ENCODE results near the gene CCDC158. TPM values are rescaled to one million over a fixed set of nuclear protein-coding genes. Genes with fewer than 3 reads are reported as not detected.
"Not testable (repeated sequence)": the region's sequence is repeated elsewhere in the genome, so short reads cannot be mapped to it uniquely, and the experiment has no call there.

CCDC158 gene
- total and polyA plus RNA-seq, 4 donors = 0.99 to 2.9 (median 1.3) TPM

- not testable (repeated sequence) for H3K36me3 ChIP-seq (ENCODE audit: control insufficient read depth, insufficient read depth, low read length); H3K27me3 ChIP-seq (ENCODE audit: control insufficient read depth, insufficient read depth, low read length); H3K27ac ChIP-seq (ENCODE audit: low read depth, low read length); H3K4me1 ChIP-seq (ENCODE audit: control insufficient read depth, insufficient read depth, low read length); H3K4me3 ChIP-seq (ENCODE audit: low read depth, low read length); H3K9me3 ChIP-seq (ENCODE audit: control insufficient read depth, insufficient read depth, low read length); DNase-seq (ENCODE audit: low read depth in 4 of 6, low spot score in 6 of 6)
Observed at GRCh38 chr4:76359881-76360466, 61.0 kb downstream of the CCDC158 start.

- no peak overlapping the region for H3K4me3 ChIP-seq (ENCODE audit: low read depth, low read length)
Observed at GRCh38 chr4:76357981-76358380, 63.0 kb downstream of the CCDC158 start.

DNA sequence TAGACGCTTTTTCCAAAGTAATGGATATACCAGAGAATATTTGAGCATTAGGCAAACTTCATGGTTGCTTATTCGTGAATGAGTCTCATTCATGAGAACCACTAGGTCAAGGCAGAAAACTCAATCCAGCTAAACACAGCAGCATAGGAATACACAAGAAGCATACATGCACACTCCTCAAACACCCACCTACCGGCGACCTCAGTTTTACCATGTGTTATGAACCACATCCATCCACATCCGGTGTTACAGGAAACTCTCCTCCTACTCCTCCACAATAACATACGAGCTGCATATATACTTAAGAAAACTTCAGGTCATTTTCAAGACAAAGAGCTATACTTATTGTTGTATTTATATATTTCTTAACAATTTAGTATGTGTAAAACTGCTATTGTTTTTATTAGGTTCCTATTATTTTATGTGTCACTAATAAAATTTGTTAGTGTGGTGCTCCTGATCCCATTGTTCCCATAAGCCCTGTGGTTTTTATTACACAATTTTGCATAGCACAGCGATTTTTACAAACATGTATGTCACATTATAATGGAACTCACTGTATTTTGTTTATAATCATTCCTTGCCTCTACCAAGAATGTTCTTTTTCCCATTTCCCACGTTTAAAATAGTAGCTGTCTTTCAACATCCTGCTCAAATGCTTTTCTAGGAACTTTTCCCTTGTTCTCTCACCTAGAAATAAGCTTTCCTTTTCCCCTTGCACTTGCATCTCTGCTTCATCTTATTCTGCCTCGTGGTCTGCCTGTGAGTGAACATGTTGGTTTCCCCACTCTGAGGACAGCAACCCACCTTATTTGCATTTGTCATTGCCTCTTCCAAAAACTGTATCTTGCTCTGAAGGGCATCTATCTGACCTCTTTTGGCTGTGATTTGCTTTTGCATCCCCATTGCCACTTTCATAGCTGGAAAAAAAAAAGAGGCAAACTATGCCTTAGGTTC, 66.1 kb downstream of the CCDC158 start:
- no peak for DNase-seq (ENCODE audit: low read depth in 4 of 6, low spot score in 6 of 6)
- Histone ChIP-seq H3K36me3 (ENCODE audit: control insufficient read depth, insufficient read depth, low read length) (no peaks in the 10 kb centered on the region), H3K27me3 (ENCODE audit: control insufficient read depth, insufficient read depth, low read length) (no peaks in the 10 kb centered on the region), H3K27ac (ENCODE audit: low read depth, low read length) (no peak overlapping the region), H3K4me1 (ENCODE audit: control insufficient read depth, insufficient read depth, low read length) (no peaks in the 10 kb centered on the region), H3K4me3 (ENCODE audit: low read depth, low read length) (no peak overlapping the region), H3K9me3 (ENCODE audit: control insufficient read depth, insufficient read depth, low read length) (peaks cover 3% of the 10 kb centered on the region)
- WGBS (ENCODE audit: insufficient coverage) = 80% methylated on average over 6 of the region's 9 CpGs

More at GRCh38 chr4:76357981-76358380, 63.0 kb downstream of the CCDC158 start:
- DNase-seq (ENCODE audit: low read depth in 4 of 6, low spot score in 6 of 6) = no peak
- Histone ChIP-seq H3K4me1 (ENCODE audit: control insufficient read depth, insufficient read depth, low read length) (no peaks in the 10 kb centered on the region), H3K9me3 (ENCODE audit: control insufficient read depth, insufficient read depth, low read length) (peaks cover 4% of the 10 kb centered on the region), H3K36me3 (ENCODE audit: control insufficient read depth, insufficient read depth, low read length) (no peaks in the 10 kb centered on the region), H3K27me3 (ENCODE audit: control insufficient read depth, insufficient read depth, low read length) (no peaks in the 10 kb centered on the region), H3K27ac (ENCODE audit: low read depth, low read length) (no peak overlapping the region)
- 82% methylated on average over 2 of the region's 2 CpGs for WGBS (ENCODE audit: insufficient coverage)

DNA sequence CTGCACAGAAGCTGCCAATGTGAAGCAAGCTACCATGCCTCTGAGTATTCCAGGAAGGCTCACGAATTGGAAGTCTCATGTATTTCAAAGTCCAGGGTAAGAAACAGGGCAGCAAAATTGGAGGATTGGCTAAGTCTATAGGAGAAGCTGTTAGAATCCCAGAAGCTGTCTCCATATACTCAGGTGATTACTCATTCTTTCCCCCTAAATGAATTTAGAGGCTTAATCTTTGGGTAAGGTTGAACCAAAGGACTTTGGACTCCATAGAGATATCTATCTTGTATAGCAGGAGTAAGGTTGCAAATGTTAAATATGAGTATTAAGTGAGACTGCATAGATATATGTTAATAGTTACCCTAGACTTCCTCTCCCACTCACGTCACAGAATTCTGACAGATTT, 78.1 kb downstream of the CCDC158 start:
- Histone ChIP-seq H3K4me3 (ENCODE audit: low read depth, low read length) (no peak overlapping the region), H3K27ac (ENCODE audit: low read depth, low read length) (no peak overlapping the region), H3K9me3 (ENCODE audit: control insufficient read depth, insufficient read depth, low read length) (no peaks in the 10 kb centered on the region), H3K4me1 (ENCODE audit: control insufficient read depth, insufficient read depth, low read length) (peaks cover 2% of the 10 kb centered on the region), H3K36me3 (ENCODE audit: control insufficient read depth, insufficient read depth, low read length) (no peaks in the 10 kb centered on the region), H3K27me3 (ENCODE audit: control insufficient read depth, insufficient read depth, low read length) (no peaks in the 10 kb centered on the region)
- WGBS (ENCODE audit: insufficient coverage) = no CpG with 5 or more reads among the region's 2 CpGs
- no peak for DNase-seq (ENCODE audit: low read depth in 4 of 6, low spot score in 6 of 6)

DNA sequence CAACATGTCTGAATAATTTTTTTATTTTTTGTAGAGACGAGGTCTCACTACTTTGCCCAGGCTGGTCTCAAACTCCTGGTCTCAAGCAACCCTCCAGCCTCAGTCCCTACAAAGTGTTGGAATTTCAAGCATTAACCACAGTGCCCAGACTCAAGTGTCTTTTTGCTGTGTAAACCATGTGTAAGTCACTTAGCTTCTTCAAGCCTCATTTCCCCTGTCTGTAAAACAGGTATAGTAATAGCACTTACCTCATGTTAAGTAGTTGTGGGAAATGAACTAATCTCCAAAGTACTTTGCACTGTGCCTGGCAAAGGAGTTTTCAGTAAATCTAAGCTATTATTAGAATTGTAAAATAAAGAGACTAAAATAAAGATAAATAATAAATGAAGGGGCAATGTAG, 78.8 kb downstream of the CCDC158 start:
- Histone ChIP-seq H3K4me3 (ENCODE audit: low read depth, low read length) (no peak overlapping the region), H3K4me1 (ENCODE audit: control insufficient read depth, insufficient read depth, low read length) (peaks cover 2% of the 10 kb centered on the region), H3K27ac (ENCODE audit: low read depth, low read length) (no peak overlapping the region), H3K9me3 (ENCODE audit: control insufficient read depth, insufficient read depth, low read length) (no peaks in the 10 kb centered on the region), H3K36me3 (ENCODE audit: control insufficient read depth, insufficient read depth, low read length) (no peaks in the 10 kb centered on the region), H3K27me3 (ENCODE audit: control insufficient read depth, insufficient read depth, low read length) (no peaks in the 10 kb centered on the region)
- no peak for DNase-seq (ENCODE audit: low read depth in 4 of 6, low spot score in 6 of 6)
- no CpG with 5 or more reads among the region's 1 CpG for WGBS (ENCODE audit: insufficient coverage)

DNA sequence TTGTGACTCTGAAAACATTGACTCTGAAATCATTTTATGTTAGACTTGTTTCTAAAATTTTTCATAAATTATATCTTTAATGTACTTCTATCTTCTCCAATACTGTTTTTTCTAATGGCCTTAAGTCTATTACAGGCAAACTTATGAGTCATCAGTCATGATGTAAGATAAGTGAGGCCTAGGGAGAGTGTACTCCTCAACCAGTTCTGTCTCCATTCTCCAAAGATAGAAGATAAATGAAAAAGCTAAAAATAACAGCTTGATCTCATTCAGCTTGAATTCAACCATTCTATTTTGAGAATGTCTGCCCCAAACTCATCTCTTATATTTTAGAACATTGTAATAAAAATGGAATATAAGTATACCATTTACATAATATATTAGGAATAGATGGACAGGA, 79.9 kb downstream of the CCDC158 start:
- no peak overlapping the region for H3K4me3 ChIP-seq (ENCODE audit: low read depth, low read length)
- no peak overlapping the region for H3K27ac ChIP-seq (ENCODE audit: low read depth, low read length)
- H3K36me3 ChIP-seq (ENCODE audit: control insufficient read depth, insufficient read depth, low read length) = no peaks in the 10 kb centered on the region
- no peaks in the 10 kb centered on the region for H3K27me3 ChIP-seq (ENCODE audit: control insufficient read depth, insufficient read depth, low read length)
- H3K4me1 ChIP-seq (ENCODE audit: control insufficient read depth, insufficient read depth, low read length) = peaks cover 2% of the 10 kb centered on the region
- no peaks in the 10 kb centered on the region for H3K9me3 ChIP-seq (ENCODE audit: control insufficient read depth, insufficient read depth, low read length)
- DNase-seq (ENCODE audit: low read depth in 4 of 6, low spot score in 6 of 6) = no peak

GRCh38 chr4:76339364-76339763, 81.6 kb downstream of the CCDC158 start:
- no peaks in the 10 kb centered on the region for H3K36me3 ChIP-seq (ENCODE audit: control insufficient read depth, insufficient read depth, low read length)
- no CpG with 5 or more reads among the region's 2 CpGs for WGBS (ENCODE audit: insufficient coverage)
- H3K9me3 ChIP-seq (ENCODE audit: control insufficient read depth, insufficient read depth, low read length) = no peaks in the 10 kb centered on the region
- H3K4me3 ChIP-seq (ENCODE audit: low read depth, low read length) = no peak overlapping the region
- H3K27ac ChIP-seq (ENCODE audit: low read depth, low read length) = no peak overlapping the region
- no peaks in the 10 kb centered on the region for H3K27me3 ChIP-seq (ENCODE audit: control insufficient read depth, insufficient read depth, low read length)
- peak in 2 of 6 donors; percentile 2 to 21 for DNase-seq (ENCODE audit: low read depth in 4 of 6, low spot score in 6 of 6)
- H3K4me1 ChIP-seq (ENCODE audit: control insufficient read depth, insufficient read depth, low read length) = peaks cover 2% of the 10 kb centered on the region

DNA sequence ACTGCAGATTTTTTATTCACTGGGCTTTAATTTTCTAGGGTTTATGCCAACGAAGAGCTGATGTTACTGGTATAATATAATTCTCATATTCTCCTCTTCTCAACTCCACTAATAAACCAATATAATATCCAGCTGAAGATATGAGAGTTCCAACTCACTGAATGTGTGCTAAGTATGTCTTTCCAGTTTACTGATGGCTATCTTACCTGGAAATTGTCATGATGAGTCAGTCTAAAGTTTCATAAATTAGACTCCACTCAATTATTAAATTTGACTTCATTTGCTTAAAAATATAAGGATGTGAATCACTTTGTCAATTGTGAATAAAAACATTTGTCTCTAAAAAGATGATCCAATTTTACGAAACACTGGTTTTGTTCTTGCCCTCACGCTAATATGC, 86.1 kb downstream of the CCDC158 start:
- H3K4me1 ChIP-seq (ENCODE audit: control insufficient read depth, insufficient read depth, low read length) = peaks cover 2% of the 10 kb centered on the region
- H3K4me3 ChIP-seq (ENCODE audit: low read depth, low read length) = no peak overlapping the region
- no peaks in the 10 kb centered on the region for H3K36me3 ChIP-seq (ENCODE audit: control insufficient read depth, insufficient read depth, low read length)
- DNase-seq (ENCODE audit: low read depth in 4 of 6, low spot score in 6 of 6) = no peak
- H3K9me3 ChIP-seq (ENCODE audit: control insufficient read depth, insufficient read depth, low read length) = no peaks in the 10 kb centered on the region
- H3K27ac ChIP-seq (ENCODE audit: low read depth, low read length) = no peak overlapping the region
- H3K27me3 ChIP-seq (ENCODE audit: control insufficient read depth, insufficient read depth, low read length) = no peaks in the 10 kb centered on the region
- no CpG with 5 or more reads among the region's 3 CpGs for WGBS (ENCODE audit: insufficient coverage)

DNA sequence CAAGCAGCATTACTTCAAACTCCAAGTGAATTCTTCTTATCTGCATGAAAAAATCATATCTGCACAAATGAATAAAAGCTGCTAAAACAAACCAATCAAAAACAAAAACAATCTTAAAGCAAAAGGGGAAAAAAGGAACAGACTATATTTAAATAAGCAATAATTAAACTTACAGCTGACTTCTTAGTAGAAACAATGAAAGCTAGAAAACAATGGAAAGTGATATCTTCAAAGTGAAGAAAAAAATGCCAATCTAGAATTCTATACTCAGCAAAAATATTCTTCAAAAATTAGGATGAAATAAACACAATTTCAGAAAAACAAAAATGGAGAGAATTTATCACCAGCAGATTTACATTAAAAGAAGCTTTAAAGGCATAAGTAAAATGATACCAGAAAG, 94.4 kb downstream of the CCDC158 start:
- no peak for DNase-seq (ENCODE audit: low read depth in 4 of 6, low spot score in 6 of 6)
- H3K4me3 ChIP-seq (ENCODE audit: low read depth, low read length) = no peak overlapping the region
- no peaks in the 10 kb centered on the region for H3K4me1 ChIP-seq (ENCODE audit: control insufficient read depth, insufficient read depth, low read length)
- H3K27me3 ChIP-seq (ENCODE audit: control insufficient read depth, insufficient read depth, low read length) = no peaks in the 10 kb centered on the region
- peaks cover 3% of the 10 kb centered on the region for H3K9me3 ChIP-seq (ENCODE audit: control insufficient read depth, insufficient read depth, low read length)
- H3K36me3 ChIP-seq (ENCODE audit: control insufficient read depth, insufficient read depth, low read length) = no peaks in the 10 kb centered on the region
- no peak overlapping the region for H3K27ac ChIP-seq (ENCODE audit: low read depth, low read length)

DNA sequence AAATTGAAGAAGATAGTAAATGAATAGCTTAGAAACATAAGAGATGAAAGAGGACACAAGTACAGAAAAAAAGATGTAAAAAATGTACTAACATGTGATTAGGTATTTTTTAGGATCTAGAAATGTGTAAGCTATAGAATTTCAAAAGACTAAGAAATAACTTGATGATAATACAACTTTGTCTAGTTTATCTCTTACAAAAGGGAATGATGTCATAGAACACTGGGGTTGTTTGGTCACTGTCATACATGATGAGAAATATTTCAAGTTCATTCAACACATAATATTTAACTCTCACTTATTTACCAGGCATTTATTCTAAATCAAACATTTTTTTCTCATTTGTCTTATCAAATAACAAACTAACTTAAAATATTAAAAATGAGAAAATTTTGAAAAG, 95.9 kb downstream of the CCDC158 start:
- H3K4me3 ChIP-seq (ENCODE audit: low read depth, low read length) = no peak overlapping the region
- no peaks in the 10 kb centered on the region for H3K27me3 ChIP-seq (ENCODE audit: control insufficient read depth, insufficient read depth, low read length)
- DNase-seq (ENCODE audit: low read depth in 4 of 6, low spot score in 6 of 6) = no peak
- no peaks in the 10 kb centered on the region for H3K36me3 ChIP-seq (ENCODE audit: control insufficient read depth, insufficient read depth, low read length)
- no peak overlapping the region for H3K27ac ChIP-seq (ENCODE audit: low read depth, low read length)
- no peaks in the 10 kb centered on the region for H3K4me1 ChIP-seq (ENCODE audit: control insufficient read depth, insufficient read depth, low read length)
- peaks cover 3% of the 10 kb centered on the region for H3K9me3 ChIP-seq (ENCODE audit: control insufficient read depth, insufficient read depth, low read length)
